Tibial nerve (tissue), 3 donors: Measurements from ENCODE around the gene ZDHHC8.

Experiments
- CTCF ChIP-seq, 5 experiments: fragments of 200-600 bp in 3 of 5; fragments of 450-650 bp in 2 of 5; sonication (generic) in 3 of 5; IDR thresholded peaks; one replicate each; pipeline ENCODE4 v1.5.1; 2016 to 2019; ENCODE audit warnings: antibody characterized with exemption in 5 of 5, mild to moderate bottlenecking in 3 of 5, moderate library complexity in 2 of 5
- POLR2A ChIP-seq, 2 donors: fragments of 450-650 bp; IDR thresholded peaks; one replicate each; pipeline ENCODE4 v1.6.1; 2017; ENCODE audit warnings: antibody characterized with exemption in 2 of 2, mild to moderate bottlenecking in 2 of 2, moderate library complexity in 2 of 2

DNA sequence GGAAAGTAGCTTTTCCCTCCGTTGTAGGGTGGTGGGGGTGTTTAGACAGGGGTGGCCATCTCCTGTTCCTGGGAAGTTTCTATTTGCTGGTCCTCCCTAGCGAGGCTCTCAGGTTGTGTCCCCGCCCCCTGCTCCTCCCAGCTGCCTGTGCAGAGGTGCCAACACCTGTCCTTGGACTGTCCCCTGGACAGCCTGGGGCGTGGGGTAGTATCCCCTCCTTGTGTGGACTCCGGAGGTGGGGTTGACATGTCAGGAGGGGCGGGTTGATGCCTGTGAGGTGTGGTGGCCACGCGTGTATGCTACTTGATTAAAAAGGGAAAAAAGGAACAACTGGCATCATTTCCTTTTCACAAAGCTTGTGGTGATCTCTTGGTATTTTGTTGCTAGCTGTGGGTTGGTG lies 30.0 kb upstream of the ZDHHC8 start:
- TF ChIP-seq CTCF (IDR thresholded peaks at IDR 0.05) (no peak), POLR2A (IDR thresholded peaks at IDR 0.05) (no peak)
